H1 (cell line): ENCODE measurements around the gene NCLN. TPM values are rescaled to one million over a fixed set of nuclear protein-coding genes. Genes with fewer than 3 reads are reported as not detected.
A peak's percentile ranks its signal among the peaks of the same experiment; 100 is the strongest.

Source experiments
- CTCF ChIA-PET: fragments of 300-600 bp; sonication (Branson Sonifier 250); formaldehyde crosslinking; loops from one replicate; lab custom pipeline; 2021; ENCODE audit not compliant: partially characterized antibody; lab: Charles Lee
- POLR2A ChIA-PET: fragments of 300-600 bp; sonication (Branson Sonifier 250); formaldehyde crosslinking; loops from one replicate; lab custom pipeline; 2021; ENCODE audit warnings: inconsistent platforms; ENCODE audit not compliant: partially characterized antibody; lab: Charles Lee
- DNase-seq, 2 experiments: peaks; one replicate each; pipeline versions ENCODE4 v3.0.0 to v3.0.0-alpha.2; 2010 to 2022; ENCODE audit warnings: low spot score in 2 of 2, low read depth in 1 of 2, mixed read lengths in 1 of 2
- FAIRE-seq: peaks from 2 replicates; lab custom pipeline; 2011; peaks lifted over from hg19 to GRCh38; lab: Jason Lieb, UNC
- H2AFZ ChIP-seq: 2 replicates; pipeline ENCODE4 v1.8.1; 2012; ENCODE audit warnings: low read length, inconsistent platforms
- H2AK5ac ChIP-seq: 2 replicates; pipeline ENCODE4 v1.6.1; 2013; ENCODE audit warnings: low read depth, low read length
- H2BK120ac ChIP-seq: replicated peaks from 2 replicates; pipeline ENCODE3; 2013; ENCODE audit warnings: low read depth, low read length, inconsistent platforms
- H2BK12ac ChIP-seq: 2 replicates; pipeline ENCODE4 v1.6.1; 2013; ENCODE audit warnings: low read depth, low read length
- H2BK15ac ChIP-seq: 2 replicates; pipeline ENCODE4 v1.6.1; 2013; ENCODE audit warnings: low read length
- H2BK20ac ChIP-seq: 2 replicates; pipeline ENCODE4 v1.6.1; 2013; ENCODE audit warnings: low read length
- H2BK5ac ChIP-seq: 2 replicates; pipeline ENCODE4 v1.6.1; 2013; ENCODE audit warnings: low read depth, low read length
- H3K14ac ChIP-seq: 2 replicates; pipeline ENCODE4 v1.6.1; 2013; ENCODE audit warnings: inconsistent platforms; ENCODE audit not compliant: insufficient read length
- H3K18ac ChIP-seq: 2 replicates; pipeline ENCODE4 v1.6.1; 2013; ENCODE audit warnings: low read length; ENCODE audit errors: extremely low read depth
- H3K23ac ChIP-seq: 2 replicates; pipeline ENCODE4 v1.6.1; 2013; ENCODE audit warnings: inconsistent platforms; ENCODE audit not compliant: insufficient read length
- H3K23me2 ChIP-seq: 2 replicates; pipeline ENCODE4 v1.6.1; 2013; ENCODE audit warnings: low read depth, low read length
- H3K27ac ChIP-seq: 2 replicates; pipeline ENCODE4 v1.6.1; 2011; ENCODE audit warnings: low read depth, low read length, inconsistent platforms
- H3K27me3 ChIP-seq, 4 experiments: replicated peaks in 1 of 4; 1 replicate in 1 of 4; 2 replicates in 3 of 4; pipeline versions ENCODE4 v1.6.1 to v1.8.1; 2011 to 2013; ENCODE audit warnings: low read length in 3 of 4, mild to moderate bottlenecking in 3 of 4, inconsistent platforms in 2 of 4, mixed read lengths in 2 of 4, moderate library complexity in 1 of 4; ENCODE audit not compliant: control insufficient read depth in 3 of 4, insufficient read depth in 3 of 4; ENCODE audit errors: extremely low read depth in 1 of 4
- H3K36me3 ChIP-seq, 4 experiments: 2 replicates each; pipeline versions ENCODE4 v1.6.1 to v1.8.1; 2011 to 2013; ENCODE audit warnings: mild to moderate bottlenecking in 4 of 4, low read length in 3 of 4, moderate library complexity in 2 of 4, control low read depth in 1 of 4, inconsistent platforms in 1 of 4; ENCODE audit not compliant: insufficient read depth in 4 of 4, control insufficient read depth in 2 of 4
- H3K4ac ChIP-seq: replicated peaks from 2 replicates; pipeline ENCODE3; 2013; ENCODE audit warnings: low read length, low read depth, mixed read lengths, inconsistent platforms; ENCODE audit not compliant: insufficient read length
- H3K4me1 ChIP-seq, 4 experiments: replicated peaks in 1 of 4; 1 replicate in 1 of 4; 2 replicates in 3 of 4; pipeline versions ENCODE4 v1.6.1 to v1.8.1; 2011 to 2013; ENCODE audit warnings: low read length in 3 of 4, inconsistent platforms in 2 of 4, mixed read lengths in 1 of 4; ENCODE audit not compliant: insufficient read depth in 4 of 4, control insufficient read depth in 3 of 4
- H3K4me2 ChIP-seq, 2 experiments: 2 replicates each; pipeline versions ENCODE4 v1.6.1 to v1.8.1; 2011 to 2013; ENCODE audit warnings: low read depth in 2 of 2, low read length in 2 of 2, control low read depth in 1 of 2, inconsistent platforms in 1 of 2, mild to moderate bottlenecking in 1 of 2; ENCODE audit not compliant: insufficient read depth in 1 of 2
- H3K4me3 ChIP-seq, 4 experiments: fragments of 200-600, 300-600 bp in 1 of 4; sonication (generic), shearing (Covaris generic), sonication (Bioruptor Twin) in 1 of 4; 2 replicates each; pipeline versions ENCODE4 v1.5.1 to v1.8.1; 2011 to 2016; ENCODE audit warnings: low read length in 4 of 4, low read depth in 3 of 4, control low read depth in 2 of 4, inconsistent platforms in 2 of 4, mild to moderate bottlenecking in 2 of 4, mixed read lengths in 1 of 4, moderate library complexity in 1 of 4; ENCODE audit not compliant: insufficient read depth in 2 of 4; ENCODE audit errors: extremely low read depth in 1 of 4
- H3K56ac ChIP-seq: replicated peaks from 2 replicates; pipeline ENCODE3; 2013; ENCODE audit warnings: low read depth, mild to moderate bottlenecking, mixed read lengths, low read length, inconsistent platforms; ENCODE audit not compliant: insufficient read length
- H3K79me1 ChIP-seq: 2 replicates; pipeline ENCODE4 v1.6.1; 2013; ENCODE audit warnings: low read depth, low read length, control low read depth
- H3K79me2 ChIP-seq, 2 experiments: 2 replicates each; pipeline versions ENCODE4 v1.6.1 to v1.8.1; 2012 to 2013; ENCODE audit warnings: low read length in 2 of 2, mild to moderate bottlenecking in 2 of 2, inconsistent platforms in 1 of 2; ENCODE audit not compliant: insufficient read depth in 2 of 2, control insufficient read depth in 1 of 2
- H3K9ac ChIP-seq, 4 experiments: replicated peaks in 1 of 4; 1 replicate in 1 of 4; 2 replicates in 3 of 4; pipeline versions ENCODE4 v1.6.1 to v1.8.1; 2011 to 2013; ENCODE audit warnings: low read depth in 3 of 4, low read length in 3 of 4, control low read depth in 2 of 4, mild to moderate bottlenecking in 2 of 4, moderate library complexity in 2 of 4, inconsistent platforms in 1 of 4; ENCODE audit errors: extremely low read depth in 1 of 4
- H3K9me3 ChIP-seq, 2 experiments: 2 replicates each; pipeline versions ENCODE4 v1.6.1 to v1.8.1; 2012 to 2013; ENCODE audit warnings: mild to moderate bottlenecking in 2 of 2, moderate library complexity in 2 of 2, control low read depth in 1 of 2, inconsistent platforms in 1 of 2, low read depth in 1 of 2, low read length in 1 of 2, mixed read lengths in 1 of 2; ENCODE audit not compliant: insufficient read depth in 2 of 2
- H4K20me1 ChIP-seq, 2 experiments: replicated peaks in 1 of 2; 2 replicates each; pipeline versions ENCODE3 to v1.8.1; 2011 to 2013; ENCODE audit warnings: inconsistent platforms in 2 of 2, low read length in 2 of 2, mild to moderate bottlenecking in 1 of 2; ENCODE audit not compliant: insufficient read depth in 2 of 2, control insufficient read depth in 1 of 2
- H4K5ac ChIP-seq: 2 replicates; pipeline ENCODE4 v1.6.1; 2013; ENCODE audit warnings: low read length, low read depth, mixed read lengths, inconsistent platforms; ENCODE audit not compliant: insufficient read length
- H4K8ac ChIP-seq: 2 replicates; pipeline ENCODE4 v1.8.0; 2013; ENCODE audit warnings: mild to moderate bottlenecking, moderate library complexity, low read length, inconsistent platforms; ENCODE audit not compliant: insufficient read depth; ENCODE audit errors: extremely low read depth
- H4K91ac ChIP-seq: replicated peaks from 2 replicates; pipeline ENCODE3; 2013; ENCODE audit warnings: low read length, mixed read lengths, inconsistent platforms; ENCODE audit not compliant: insufficient read length
- KDM1A ChIP-seq: fragments of 200-600, 300-600 bp; sonication (generic); IDR thresholded peaks from 2 replicates; pipeline ENCODE4 v1.7.1; 2016; ENCODE audit warnings: mild to moderate bottlenecking, low read length, borderline replicate concordance
- KDM5A ChIP-seq: fragments of 200-600 bp; IDR thresholded peaks from 2 replicates; pipeline ENCODE4 v1.7.1; 2012; ENCODE audit warnings: mild to moderate bottlenecking, low read length, inconsistent platforms, mixed read lengths
- TEAD4 ChIP-seq: IDR thresholded peaks from 2 replicates; pipeline ENCODE4 v1.6.1; 2012; ENCODE audit warnings: low read depth, low read length, inconsistent platforms, mixed read lengths
- WGBS, 2 experiments: shearing (Covaris generic) in 1 of 2; methylation state at CpG; one replicate each; pipeline versions ENCODE4 v1.1.6 to v1.1.7; 2013 to 2015; ENCODE audit warnings: low lambda C conversion rate in 2 of 2, mixed read lengths in 2 of 2, inconsistent platforms in 1 of 2, low coverage in 1 of 2, missing lambda C conversion rate in 1 of 2; ENCODE audit not compliant: insufficient replicate concordance in 2 of 2, insufficient coverage in 1 of 2, insufficient read length in 1 of 2; ENCODE audit errors: extremely low coverage in 1 of 2, missing lambda C conversion rate in 1 of 2; 5-methylcytosine and 5-hydroxymethylcytosine counted together
- polyA plus RNA-seq, 7 experiments: library from polyadenylated mRNA; depleted of rRNA in 3 of 7; stranded (reverse) in 5 of 7; unstranded in 2 of 7; fragments of >200 nt in 5 of 7; fragments of 200-250 nt in 2 of 7; gene quantifications; 1 replicate in 5 of 7; 2 replicates in 1 of 7; 4 replicates in 1 of 7; pipeline versions ENCODE4 v1.2.1 to v1.2.3, GENCODE V29; 2011 to 2013; ENCODE audit warnings: missing spikeins in 2 of 7, mixed read lengths in 2 of 7
- total RNA-seq: library from RNA; stranded (reverse); fragmentation: NEBNext Ultra II Directional; extraction: Animal tissue kit (Norgen Biotek cat#: 25700); gene quantifications from 2 replicates; pipeline ENCODE4 v1.2.1, GENCODE V29; 2021

The NCLN gene
- total and polyA plus RNA-seq, 2 of the 8 experiments (the other 6 are each of a cell fraction or from before 2014, with no cell fraction given): 89.2 to 103 TPM

DNA sequence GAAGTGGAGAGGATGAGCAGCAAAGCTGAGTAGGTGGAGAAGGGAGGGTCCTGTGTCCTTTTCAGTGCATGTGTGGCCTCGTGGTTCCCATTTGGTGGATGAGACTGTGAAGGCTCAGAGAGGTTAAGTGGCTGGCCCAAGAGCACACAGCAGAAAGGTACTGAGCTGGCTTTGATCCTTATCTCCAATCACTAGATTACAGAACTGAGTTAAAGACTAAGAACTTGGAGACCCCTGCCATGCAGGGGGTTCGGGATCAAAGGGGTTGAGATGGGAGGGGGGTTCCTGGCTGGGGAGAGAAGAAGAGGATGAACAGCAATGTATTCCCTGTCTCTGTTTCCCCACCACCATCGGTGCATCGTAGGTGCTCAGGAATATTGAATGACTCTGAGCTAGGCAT is 50.5 kb downstream of the NCLN start:
- no peak overlapping the region for H4K5ac ChIP-seq
- no peak overlapping the region for H3K56ac ChIP-seq
- no peak overlapping the region for H3K14ac ChIP-seq
- H4K91ac ChIP-seq: no peak overlapping the region
- peaks cover 0 to 4% (median 0%) of the 10 kb centered on the region in 4 experiments; a peak in 1 of 7 replicates for H3K4me1 ChIP-seq
- no peak overlapping the region for H2BK120ac ChIP-seq
- FAIRE-seq: no peak
- H2BK20ac ChIP-seq: no peak overlapping the region
- TF ChIP-seq KDM5A: no peak
- TF ChIP-seq KDM1A: 0 out of 2 replicates have a peak, but pooled peaks have one; percentile 18
- no peak for TF ChIP-seq TEAD4
- TF ChIP-seq, all 59 proteins: peak for 1
- Histone ChIP-seq H2BK12ac (no peak overlapping the region), H3K4me2 (no peak overlapping the region), H3K9me3 (no peaks in the 10 kb centered on the region), H2AK5ac (0 out of 2 replicates have a peak overlapping the region, but pooled peaks have one; percentile 65), H3K79me1 (no peaks in the 10 kb centered on the region), H3K9ac (no peak overlapping the region), H3K4ac (no peak overlapping the region), H3K79me2 (0 out of 4 replicates have a peak, but pooled peaks cover 0 to 2% of the 10 kb centered on the region in 2 experiments), H2AFZ (no peak overlapping the region), H3K27ac (no peak overlapping the region), H2BK15ac (no peak overlapping the region), H3K27me3 (0 out of 7 replicates have a peak, but pooled peaks cover 0 to 2% (median 0%) of the 10 kb centered on the region in 4 experiments), H3K36me3 (no peaks in the 10 kb centered on the region), H2BK5ac (no peak overlapping the region), H4K8ac (no peak overlapping the region; the same call in 1 of the 2 replicates), H4K20me1 (peaks cover 0 to 13% of the 10 kb centered on the region in 2 experiments), H3K23me2 (peaks cover 13% of the 10 kb centered on the region; the same call in 1 of the 2 replicates), H3K23ac (no peak overlapping the region), H3K4me3 (no peak overlapping the region), H3K18ac (no peak overlapping the region)
- CTCF ChIA-PET: interaction anchor here (1.1 to 1.5 kb wide), 2 partner anchors 9 to 14 kb away, joined by 3 to 5 read pairs; no protein-coding TSS in a partner anchor
- 93% methylated on average over 4 of the region's 4 CpGs; no CpG with 5 or more reads in 1 of the 2 experiments for WGBS, 2 experiments
- DNase-seq: no peak
- POLR2A ChIA-PET: no interaction called here
